Osteoblast (primary cell): ENCODE measurements around the gene LHX5. TPM values are rescaled to one million over a fixed set of nuclear protein-coding genes. Genes with fewer than 3 reads are reported as not detected.

Source experiments
- DNase-seq: peaks from one replicate; pipeline ENCODE4 v3.0.0; 2011; ENCODE audit warnings: low spot score, mixed read lengths; ENCODE audit not compliant: insufficient read length; ENCODE audit errors: missing footprints
- H2AFZ ChIP-seq: 2 replicates; pipeline ENCODE4 v1.6.0; 2011; ENCODE audit warnings: mild to moderate bottlenecking, low read length
- H3K27ac ChIP-seq: 2 replicates; pipeline ENCODE4 v1.5.1; 2011; ENCODE audit warnings: mild to moderate bottlenecking, low read depth, low read length, moderate library complexity
- H3K27me3 ChIP-seq: 2 replicates; pipeline ENCODE4 v1.6.0; 2012; ENCODE audit warnings: mild to moderate bottlenecking, control low read depth, inconsistent platforms, low read length, moderate library complexity; ENCODE audit not compliant: insufficient read depth
- H3K36me3 ChIP-seq: 2 replicates; pipeline ENCODE4 v1.5.1; 2011; ENCODE audit warnings: mild to moderate bottlenecking, low read length, control low read depth, moderate library complexity; ENCODE audit not compliant: insufficient read depth
- H3K4me1 ChIP-seq: 2 replicates; pipeline ENCODE4 v1.5.1; 2011; ENCODE audit warnings: mild to moderate bottlenecking, low read length, control low read depth, moderate library complexity; ENCODE audit not compliant: insufficient read depth
- H3K4me2 ChIP-seq: 2 replicates; pipeline ENCODE4 v1.6.0; 2011; ENCODE audit warnings: mild to moderate bottlenecking, low read length; ENCODE audit not compliant: insufficient read depth
- H3K4me3 ChIP-seq: fragments of 200-600 bp; sonication (generic); 3 replicates; pipeline ENCODE4 v1.5.1; 2012; ENCODE audit warnings: mild to moderate bottlenecking, low read length, inconsistent platforms; ENCODE audit not compliant: insufficient read depth
- H3K79me2 ChIP-seq: 2 replicates; pipeline ENCODE4 v1.6.0; 2012; ENCODE audit warnings: mild to moderate bottlenecking, low read length, control low read depth, inconsistent platforms; ENCODE audit not compliant: insufficient read depth
- H3K9me3 ChIP-seq: 2 replicates; pipeline ENCODE4 v1.5.1; 2011; ENCODE audit warnings: low read depth, low read length, control low read depth
- H4K20me1 ChIP-seq: 2 replicates; pipeline ENCODE4 v1.6.0; 2012; ENCODE audit warnings: mild to moderate bottlenecking, low read length, control low read depth; ENCODE audit not compliant: insufficient read depth
- CTCF ChIP-seq: IDR thresholded peaks from 2 replicates; pipeline ENCODE4 v1.5.1; 2011; ENCODE audit warnings: mild to moderate bottlenecking, low read depth, low read length, moderate library complexity; ENCODE audit errors: extremely low read depth
- total RNA-seq: library from RNA; depleted of rRNA; stranded (reverse); fragments of >200 nt; gene quantifications from 2 replicates; pipeline ENCODE4 v1.2.3, GENCODE V29; 2012

The LHX5 gene
- total RNA-seq, 1 donor = not detected

GRCh38 chr12:113453330-113453729 is 18.3 kb downstream of the LHX5 start:
- DNase-seq = no peak
- TF ChIP-seq CTCF = no peak
- no peak overlapping the region for H3K4me3 ChIP-seq
- peaks cover 3% of the 10 kb centered on the region for H3K27me3 ChIP-seq
- no peaks in the 10 kb centered on the region for H4K20me1 ChIP-seq
- H2AFZ ChIP-seq = no peak overlapping the region
- H3K36me3 ChIP-seq = no peaks in the 10 kb centered on the region
- H3K4me2 ChIP-seq = no peak overlapping the region
- H3K79me2 ChIP-seq = no peaks in the 10 kb centered on the region
- H3K9me3 ChIP-seq = no peaks in the 10 kb centered on the region
- no peaks in the 10 kb centered on the region for H3K4me1 ChIP-seq
- no peak overlapping the region for H3K27ac ChIP-seq

- Histone ChIP-seq H3K27me3 (no peaks in the 10 kb centered on the region), H4K20me1 (no peaks in the 10 kb centered on the region), H3K27ac (no peak overlapping the region), H3K4me1 (no peaks in the 10 kb centered on the region), H3K9me3 (no peaks in the 10 kb centered on the region), H3K79me2 (no peaks in the 10 kb centered on the region), H3K36me3 (no peaks in the 10 kb centered on the region), H2AFZ (no peak overlapping the region), H3K4me2 (no peak overlapping the region), H3K4me3 (no peak overlapping the region)
- no peak for DNase-seq
- TF ChIP-seq CTCF = no peak
Measured at GRCh38 chr12:113452458-113452857, 19.2 kb downstream of the LHX5 start.

- H3K27me3 ChIP-seq = no peaks in the 10 kb centered on the region
- no peaks in the 10 kb centered on the region for H3K79me2 ChIP-seq
- H3K4me1 ChIP-seq = no peaks in the 10 kb centered on the region
- no peak overlapping the region for H3K4me2 ChIP-seq
- no peaks in the 10 kb centered on the region for H3K9me3 ChIP-seq
- H3K27ac ChIP-seq = no peak overlapping the region
- no peak for DNase-seq
- H3K36me3 ChIP-seq = no peaks in the 10 kb centered on the region
- H2AFZ ChIP-seq = no peak overlapping the region
- H3K4me3 ChIP-seq = no peak overlapping the region
- H4K20me1 ChIP-seq = no peaks in the 10 kb centered on the region
- no peak for TF ChIP-seq CTCF
Measured at GRCh38 chr12:113449839-113450238, 21.8 kb downstream of the LHX5 start.

GRCh38 chr12:113449299-113449698 is 22.4 kb downstream of the LHX5 start:
- no peaks in the 10 kb centered on the region for H3K36me3 ChIP-seq
- no peak overlapping the region for H3K4me3 ChIP-seq
- H3K9me3 ChIP-seq = no peaks in the 10 kb centered on the region
- TF ChIP-seq CTCF = no peak
- no peak overlapping the region for H3K4me2 ChIP-seq
- DNase-seq = no peak
- H2AFZ ChIP-seq = no peak overlapping the region
- H4K20me1 ChIP-seq = no peaks in the 10 kb centered on the region
- no peak overlapping the region for H3K27ac ChIP-seq
- H3K27me3 ChIP-seq = peaks cover under 1% of the 10 kb centered on the region
- H3K79me2 ChIP-seq = no peaks in the 10 kb centered on the region
- no peaks in the 10 kb centered on the region for H3K4me1 ChIP-seq
